Keratinocyte (primary cell): ENCODE measurements around the gene ACAP3. TPM values are rescaled to one million over a fixed set of nuclear protein-coding genes. Genes with fewer than 3 reads are reported as not detected.

ENCODE experiments used
- DNase-seq: peaks from one replicate; pipeline ENCODE4 v3.0.0-alpha.2; 2011; ENCODE audit warnings: low read depth, missing footprints, low spot score
- FAIRE-seq: peaks from 2 replicates; lab custom pipeline; 2011; peaks lifted over from hg19 to GRCh38; lab: Jason Lieb, UNC
- H2AFZ ChIP-seq: 2 replicates; pipeline ENCODE4 v1.6.0; 2012; ENCODE audit warnings: low read length, control low read depth, inconsistent platforms; ENCODE audit not compliant: control insufficient read depth
- H3K27ac ChIP-seq: 2 replicates; pipeline ENCODE4 v1.5.1; 2011; ENCODE audit warnings: low read length; ENCODE audit not compliant: control insufficient read depth, insufficient read depth
- H3K27me3 ChIP-seq: 3 replicates; pipeline ENCODE4 v1.6.0; 2011; ENCODE audit warnings: low read length; ENCODE audit not compliant: control insufficient read depth, insufficient read depth; ENCODE audit errors: extremely low read depth
- H3K36me3 ChIP-seq, 2 experiments: 2 replicates in 1 of 2; 3 replicates in 1 of 2; pipeline ENCODE4 v1.5.1; 2011; ENCODE audit warnings: low read length in 2 of 2, mild to moderate bottlenecking in 1 of 2; ENCODE audit not compliant: control insufficient read depth in 2 of 2, insufficient read depth in 2 of 2; ENCODE audit errors: extremely low read depth in 1 of 2
- H3K4me1 ChIP-seq: 3 replicates; pipeline ENCODE4 v1.5.1; 2011; ENCODE audit warnings: low read length; ENCODE audit not compliant: control insufficient read depth, insufficient read depth; ENCODE audit errors: extremely low read depth
- H3K4me2 ChIP-seq: 3 replicates; pipeline ENCODE4 v1.6.0; 2011; ENCODE audit warnings: low read depth, low read length; ENCODE audit not compliant: control insufficient read depth, insufficient read depth; ENCODE audit errors: extremely low read depth
- H3K4me3 ChIP-seq, 3 experiments: fragments of 200-600 bp in 1 of 3; sonication (generic) in 1 of 3; 2 replicates in 2 of 3; 3 replicates in 1 of 3; pipeline ENCODE4 v1.5.1; 2011 to 2016; ENCODE audit warnings: low read length in 3 of 3, mild to moderate bottlenecking in 3 of 3, control low read depth in 2 of 3, inconsistent platforms in 1 of 3, low read depth in 1 of 3, mixed read lengths in 1 of 3, mixed run types in 1 of 3, moderate library complexity in 1 of 3; ENCODE audit not compliant: control insufficient read depth in 2 of 3, insufficient read depth in 2 of 3; ENCODE audit errors: extremely low read depth in 1 of 3
- H3K79me2 ChIP-seq: 2 replicates; pipeline ENCODE4 v1.6.0; 2012; ENCODE audit warnings: low read length; ENCODE audit not compliant: control insufficient read depth, insufficient read depth
- H3K9ac ChIP-seq: 3 replicates; pipeline ENCODE4 v1.6.0; 2011; ENCODE audit warnings: low read length; ENCODE audit not compliant: control insufficient read depth, insufficient read depth; ENCODE audit errors: extremely low read depth
- H3K9me1 ChIP-seq: 3 replicates; pipeline ENCODE4 v1.6.0; 2011; ENCODE audit warnings: low read length; ENCODE audit not compliant: control insufficient read depth, insufficient read depth; ENCODE audit errors: extremely low read depth
- H3K9me3 ChIP-seq: 2 replicates; pipeline ENCODE4 v1.5.1; 2012; ENCODE audit warnings: low read depth, low read length; ENCODE audit not compliant: control insufficient read depth
- H4K20me1 ChIP-seq: 3 replicates; pipeline ENCODE4 v1.6.0; 2011; ENCODE audit warnings: low read length; ENCODE audit not compliant: control insufficient read depth, insufficient read depth; ENCODE audit errors: extremely low read depth
- EZH2 ChIP-seq: IDR thresholded peaks from one replicate; pipeline ENCODE4 v1.6.1; 2012; ENCODE audit warnings: inconsistent platforms, mild to moderate bottlenecking, low read length, moderate library complexity
- dilution Hi-C: fragments of 300-500 bp; cut with MboI; formaldehyde crosslinking; loops from one replicate; pipeline ENCODE4 v1.7.0; 2020; ENCODE audit warnings: low sequenced_read_pairs; ENCODE audit not compliant: extremely low pct_ligation_motif_present
- polyA plus RNA-seq, 5 experiments: library from polyadenylated mRNA; depleted of rRNA in 3 of 5; stranded (reverse) in 3 of 5; stranded (forward) in 1 of 5; unstranded in 1 of 5; fragments of >200 nt; gene quantifications; 1 replicate in 1 of 5; 2 replicates in 3 of 5; 3 replicates in 1 of 5; pipeline versions ENCODE4 v1.2.1 to v1.2.3, GENCODE V29; 2011 to 2012; ENCODE audit warnings: missing spikeins in 2 of 5, low read depth in 1 of 5, low replicate concordance in 1 of 5
- TF ChIP-seq, protein P1 (sequence below), 3 experiments: IDR thresholded peaks in 1 of 3; conservative IDR thresholded peaks in 1 of 3; optimal IDR thresholded peaks in 1 of 3; 2 replicates in 2 of 3; 3 replicates in 1 of 3; pipeline versions ENCODE3 to v1.5.1; 2011; ENCODE audit warnings: low read length in 3 of 3, mild to moderate bottlenecking in 3 of 3, moderate library complexity in 2 of 3, control low read depth in 1 of 3, inconsistent platforms in 1 of 3; ENCODE audit not compliant: insufficient read depth in 2 of 3; ENCODE audit errors: extremely low read depth in 1 of 3

ACAP3 gene
- polyA plus RNA-seq, 1 donor (not counting 4 experiments of a cell fraction or from before 2014, with no cell fraction given) = 17.4 TPM

DNA sequence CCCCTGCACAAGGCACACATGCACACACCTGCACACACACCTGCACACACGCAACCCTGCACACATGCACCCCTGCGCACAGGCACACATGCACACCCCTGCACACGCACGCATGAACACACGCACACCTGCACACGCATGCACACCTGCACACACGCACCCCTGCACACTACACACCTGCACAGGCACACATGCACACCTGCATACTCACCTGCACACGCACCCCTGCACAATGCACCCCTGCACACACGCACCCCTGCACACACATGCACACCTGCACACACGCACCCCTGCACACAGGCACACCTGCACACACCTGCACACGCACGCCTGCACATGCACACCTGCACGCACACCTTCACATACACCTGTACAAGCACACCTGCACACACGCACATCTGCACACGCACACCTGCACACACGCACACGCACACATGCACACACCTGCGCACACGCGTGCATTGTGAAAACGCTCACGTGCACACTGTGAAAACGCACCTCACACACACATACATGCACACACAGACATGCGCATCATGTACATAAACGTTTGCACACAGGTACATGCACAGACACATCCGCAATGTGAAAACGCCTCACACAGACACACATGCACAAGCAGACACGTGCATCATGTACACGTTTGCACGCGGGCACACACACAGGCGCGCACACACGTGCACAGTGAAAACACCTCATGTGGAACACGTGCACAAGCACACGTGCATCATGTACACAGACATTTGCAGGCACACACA is 33.2 kb upstream of the ACAP3 start:
- DNase-seq (no peak), FAIRE-seq (no peak)
- Histone ChIP-seq H3K9me3 (no peaks in the 10 kb centered on the region), H2AFZ (no peak overlapping the region), H3K27ac (no peak overlapping the region), H3K27me3 (no peaks in the 10 kb centered on the region), H3K9me1 (no peaks in the 10 kb centered on the region), H3K79me2 (peaks cover 54% of the 10 kb centered on the region), H3K4me1 (peaks cover 23% of the 10 kb centered on the region), H3K9ac (no peak overlapping the region), H3K36me3 (peaks cover 13 to 24% of the 10 kb centered on the region in 2 experiments), H3K4me3 (no peak overlapping the region), H3K4me2 (no peak overlapping the region), H4K20me1 (peaks cover 15% of the 10 kb centered on the region)
- TF ChIP-seq EZH2 = no peak
- TF ChIP-seq, protein P1, sequence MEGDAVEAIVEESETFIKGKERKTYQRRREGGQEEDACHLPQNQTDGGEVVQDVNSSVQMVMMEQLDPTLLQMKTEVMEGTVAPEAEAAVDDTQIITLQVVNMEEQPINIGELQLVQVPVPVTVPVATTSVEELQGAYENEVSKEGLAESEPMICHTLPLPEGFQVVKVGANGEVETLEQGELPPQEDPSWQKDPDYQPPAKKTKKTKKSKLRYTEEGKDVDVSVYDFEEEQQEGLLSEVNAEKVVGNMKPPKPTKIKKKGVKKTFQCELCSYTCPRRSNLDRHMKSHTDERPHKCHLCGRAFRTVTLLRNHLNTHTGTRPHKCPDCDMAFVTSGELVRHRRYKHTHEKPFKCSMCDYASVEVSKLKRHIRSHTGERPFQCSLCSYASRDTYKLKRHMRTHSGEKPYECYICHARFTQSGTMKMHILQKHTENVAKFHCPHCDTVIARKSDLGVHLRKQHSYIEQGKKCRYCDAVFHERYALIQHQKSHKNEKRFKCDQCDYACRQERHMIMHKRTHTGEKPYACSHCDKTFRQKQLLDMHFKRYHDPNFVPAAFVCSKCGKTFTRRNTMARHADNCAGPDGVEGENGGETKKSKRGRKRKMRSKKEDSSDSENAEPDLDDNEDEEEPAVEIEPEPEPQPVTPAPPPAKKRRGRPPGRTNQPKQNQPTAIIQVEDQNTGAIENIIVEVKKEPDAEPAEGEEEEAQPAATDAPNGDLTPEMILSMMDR (optimal IDR thresholded peaks at IDR 0.05 in 1 of 3, IDR thresholded peaks at IDR 0.05 in 1 of 3, conservative IDR thresholded peaks at IDR 0.05 in 1 of 3; ENCODE audit: extremely low read depth in 1 of 3, insufficient read depth in 2 of 3, low read length in 3 of 3) = no peak
- dilution Hi-C loops = no loop called here

- dilution Hi-C loops = no loop called here
- no peak overlapping the region for H2AFZ ChIP-seq
- FAIRE-seq (no peak), DNase-seq (no peak)
- no peak overlapping the region for H3K4me3 ChIP-seq
- no peaks in the 10 kb centered on the region for H3K9me3 ChIP-seq
- H3K4me1 ChIP-seq = peaks cover 15% of the 10 kb centered on the region
- H3K36me3 ChIP-seq = peaks cover 15 to 27% of the 10 kb centered on the region in 2 experiments
- H4K20me1 ChIP-seq = peaks cover 15% of the 10 kb centered on the region
- H3K79me2 ChIP-seq = peaks cover 46% of the 10 kb centered on the region
- H3K4me2 ChIP-seq = no peak overlapping the region
- no peaks in the 10 kb centered on the region for H3K27me3 ChIP-seq
- TF ChIP-seq EZH2 = no peak
- TF ChIP-seq, protein P1 (optimal IDR thresholded peaks at IDR 0.05 in 1 of 3, IDR thresholded peaks at IDR 0.05 in 1 of 3, conservative IDR thresholded peaks at IDR 0.05 in 1 of 3; ENCODE audit: extremely low read depth in 1 of 3, insufficient read depth in 2 of 3, low read length in 3 of 3) = no peak
- H3K9ac ChIP-seq = no peak overlapping the region
- H3K27ac ChIP-seq = no peak overlapping the region
- H3K9me1 ChIP-seq = no peaks in the 10 kb centered on the region
Measured at GRCh38 chr1:1340185-1340584, 32.5 kb upstream of the ACAP3 start.
